ENCODE data around the gene SLC9A1. TPM values are rescaled to one million over a fixed set of nuclear protein-coding genes. Genes with fewer than 3 reads are reported as not detected.

The SLC9A1 gene
- total RNA-seq, 4 donors from 2014 or later = 18.1 to 28.1 (median 25.2) TPM

- no peak for DNase-seq (ENCODE audit: low spot score in 2 of 2)
- 98% methylated on average over 3 of the region's 3 CpGs for WGBS
- TF ChIP-seq POLR2A (IDR thresholded peaks at IDR 0.05) (no peak), POLR2AphosphoS5 (IDR thresholded peaks at IDR 0.05) (no peak), EP300 (IDR thresholded peaks at IDR 0.05) (no peak)
- TF ChIP-seq, protein P1, sequence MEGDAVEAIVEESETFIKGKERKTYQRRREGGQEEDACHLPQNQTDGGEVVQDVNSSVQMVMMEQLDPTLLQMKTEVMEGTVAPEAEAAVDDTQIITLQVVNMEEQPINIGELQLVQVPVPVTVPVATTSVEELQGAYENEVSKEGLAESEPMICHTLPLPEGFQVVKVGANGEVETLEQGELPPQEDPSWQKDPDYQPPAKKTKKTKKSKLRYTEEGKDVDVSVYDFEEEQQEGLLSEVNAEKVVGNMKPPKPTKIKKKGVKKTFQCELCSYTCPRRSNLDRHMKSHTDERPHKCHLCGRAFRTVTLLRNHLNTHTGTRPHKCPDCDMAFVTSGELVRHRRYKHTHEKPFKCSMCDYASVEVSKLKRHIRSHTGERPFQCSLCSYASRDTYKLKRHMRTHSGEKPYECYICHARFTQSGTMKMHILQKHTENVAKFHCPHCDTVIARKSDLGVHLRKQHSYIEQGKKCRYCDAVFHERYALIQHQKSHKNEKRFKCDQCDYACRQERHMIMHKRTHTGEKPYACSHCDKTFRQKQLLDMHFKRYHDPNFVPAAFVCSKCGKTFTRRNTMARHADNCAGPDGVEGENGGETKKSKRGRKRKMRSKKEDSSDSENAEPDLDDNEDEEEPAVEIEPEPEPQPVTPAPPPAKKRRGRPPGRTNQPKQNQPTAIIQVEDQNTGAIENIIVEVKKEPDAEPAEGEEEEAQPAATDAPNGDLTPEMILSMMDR (IDR thresholded peaks at IDR 0.05) = no peak
Measured at GRCh38 chr1:27086628-27087027, 68.3 kb downstream of the SLC9A1 start.

GRCh38 chr1:27086026-27086425, 68.9 kb downstream of the SLC9A1 start:
- H3K27me3 ChIP-seq = no peaks in the 10 kb centered on the region
- WGBS = 53% methylated on average over 3 of the region's 3 CpGs
- TF ChIP-seq, protein P1 (IDR thresholded peaks at IDR 0.05) = no peak
- TF ChIP-seq POLR2AphosphoS5 (IDR thresholded peaks at IDR 0.05) (no peak), EP300 (IDR thresholded peaks at IDR 0.05) (no peak), POLR2A (IDR thresholded peaks at IDR 0.05) (no peak)

More at GRCh38 chr1:27086628-27087027, 68.3 kb downstream of the SLC9A1 start:
- Histone ChIP-seq H3K4me3 (no peak overlapping the region), H3K4me1 (no peaks in the 10 kb centered on the region), H3K27ac (no peak overlapping the region), H3K9me3 (no peaks in the 10 kb centered on the region), H3K36me3 (no peaks in the 10 kb centered on the region), H3K27me3 (no peaks in the 10 kb centered on the region)

GRCh38 chr1:27084107-27084506, 70.8 kb downstream of the SLC9A1 start:
- Histone ChIP-seq H3K9me3 (no peaks in the 10 kb centered on the region), H3K4me1 (no peaks in the 10 kb centered on the region), H3K27ac (no peak overlapping the region), H3K36me3 (no peaks in the 10 kb centered on the region), H3K27me3 (no peaks in the 10 kb centered on the region), H3K4me3 (no peak overlapping the region)
- no peak for DNase-seq (ENCODE audit: low spot score in 2 of 2)
- WGBS = 96% methylated on average over 4 of the region's 4 CpGs
- TF ChIP-seq EP300 (IDR thresholded peaks at IDR 0.05) (no peak), POLR2A (IDR thresholded peaks at IDR 0.05) (no peak), POLR2AphosphoS5 (IDR thresholded peaks at IDR 0.05) (no peak)
- TF ChIP-seq, protein P1 (IDR thresholded peaks at IDR 0.05) = no peak

More at GRCh38 chr1:27086026-27086425, 68.9 kb downstream of the SLC9A1 start:
- H3K27ac ChIP-seq = no peak overlapping the region
- no peak overlapping the region for H3K4me3 ChIP-seq
- no peaks in the 10 kb centered on the region for H3K9me3 ChIP-seq
- no peaks in the 10 kb centered on the region for H3K36me3 ChIP-seq
- H3K4me1 ChIP-seq = no peaks in the 10 kb centered on the region
- DNase-seq (ENCODE audit: low spot score in 2 of 2) = no peak

DNA sequence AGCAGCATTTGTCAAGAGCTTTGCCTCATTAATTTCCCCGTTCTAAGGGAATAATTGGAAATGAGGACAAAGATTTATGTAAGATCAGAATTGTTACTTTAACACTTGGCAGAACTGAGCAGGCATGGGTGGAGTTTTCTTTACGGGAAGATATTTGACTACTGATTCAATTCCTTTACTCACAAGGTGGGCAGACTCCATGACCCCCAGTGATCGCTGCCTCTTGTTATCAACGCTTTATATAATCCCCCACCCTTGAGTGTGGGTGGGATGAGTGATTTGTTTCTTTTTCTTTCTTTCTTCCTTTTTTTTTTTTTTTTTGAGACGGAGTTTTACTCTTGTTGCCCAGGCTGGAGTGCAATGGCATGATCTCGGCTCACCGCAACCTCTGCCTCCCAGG, 77.0 kb downstream of the SLC9A1 start:
- no peak for DNase-seq (ENCODE audit: low spot score in 2 of 2)
- Histone ChIP-seq H3K4me1 (no peaks in the 10 kb centered on the region), H3K9me3 (no peaks in the 10 kb centered on the region), H3K27ac (no peak overlapping the region), H3K36me3 (no peaks in the 10 kb centered on the region), H3K4me3 (no peak overlapping the region), H3K27me3 (no peaks in the 10 kb centered on the region)
- WGBS = 46% methylated on average over 7 of the region's 7 CpGs
- TF ChIP-seq EP300 (IDR thresholded peaks at IDR 0.05) (no peak), POLR2AphosphoS5 (IDR thresholded peaks at IDR 0.05) (no peak), POLR2A (IDR thresholded peaks at IDR 0.05) (no peak)
- TF ChIP-seq, protein P1 (IDR thresholded peaks at IDR 0.05) = no peak

DNA sequence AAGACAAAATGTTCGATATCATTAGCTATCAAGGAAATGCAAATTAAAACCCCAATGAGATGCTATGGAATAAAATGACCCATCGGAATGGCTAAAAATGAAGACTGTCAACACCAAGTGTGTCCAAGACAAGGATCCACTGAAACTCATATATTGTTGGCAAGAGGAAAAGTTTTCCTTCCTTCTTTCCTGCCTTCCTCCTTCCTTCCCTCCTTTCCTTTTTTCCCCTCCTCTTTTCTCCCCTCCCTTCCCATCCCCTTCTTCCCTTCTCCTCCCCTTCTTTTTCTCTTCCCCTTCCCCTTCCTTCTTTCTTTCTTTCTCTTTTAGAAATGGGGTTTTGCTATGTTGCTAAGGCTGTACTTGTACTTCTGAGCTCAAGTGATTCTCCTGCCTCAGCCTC, 78.1 kb downstream of the SLC9A1 start:
- TF ChIP-seq POLR2A (IDR thresholded peaks at IDR 0.05) (no peak), POLR2AphosphoS5 (IDR thresholded peaks at IDR 0.05) (no peak), EP300 (IDR thresholded peaks at IDR 0.05) (no peak)
- TF ChIP-seq, protein P1 (IDR thresholded peaks at IDR 0.05) = no peak
- Histone ChIP-seq H3K36me3 (no peaks in the 10 kb centered on the region), H3K4me1 (no peaks in the 10 kb centered on the region), H3K27me3 (no peaks in the 10 kb centered on the region), H3K9me3 (no peaks in the 10 kb centered on the region), H3K27ac (no peak overlapping the region), H3K4me3 (no peak overlapping the region)
- 92% methylated on average over 2 of the region's 2 CpGs for WGBS
- no peak for DNase-seq (ENCODE audit: low spot score in 2 of 2)
